HepG2 (cell line): ENCODE data around the gene DAB1. TPM values are rescaled to one million over a fixed set of nuclear protein-coding genes. Genes with fewer than 3 reads are reported as not detected.

Experiments used
- ATAC-seq: fragments of 200-7000 bp; cut with Tn5 transposase; 3 replicates; pipeline ENCODE4 v1.9.1; 2020; ENCODE audit warnings: mild to moderate bottlenecking, moderate library complexity
- BruUV-seq: library from RNA; stranded (reverse); fragments of 400-500 nt; replicated peaks from 2 replicates; lab custom pipeline; 2021; lab: Mats Ljungman, UMichigan
- CTCF ChIA-PET: fragments of 300-600 bp; formaldehyde crosslinking; extraction: SDS; loops from one replicate; lab custom pipeline; 2021; ENCODE audit warnings: low total read pairs, inconsistent platforms, low intra/inter-chr PET ratio; lab: Yijun Ruan, JAX
- POLR2A ChIA-PET: fragments of 350-600 bp; sonication (Branson Sonifier 250); formaldehyde crosslinking; loops from one replicate; lab custom pipeline; 2020; ENCODE audit warnings: antibody characterized with exemption, inconsistent platforms; lab: Yijun Ruan, JAX
- DNase-seq: peaks from one replicate; pipeline ENCODE4 v3.0.0-alpha.2; 2015; ENCODE audit warnings: low spot score
- FAIRE-seq: peaks from 3 replicates; lab custom pipeline; 2011; peaks lifted over from hg19 to GRCh38; lab: Jason Lieb, UNC
- H2AFZ ChIP-seq: one replicate; pipeline ENCODE4 v1.6.1; 2011; ENCODE audit warnings: low read length, inconsistent platforms
- H3K27ac ChIP-seq: fragments of 300-600 bp; 3 replicates; pipeline ENCODE4 v1.8.0; 2011; ENCODE audit warnings: mixed run types, mild to moderate bottlenecking, mixed read lengths, low read length, inconsistent platforms; ENCODE audit not compliant: insufficient read depth; ENCODE audit errors: extremely low read length
- H3K27me3 ChIP-seq, 2 experiments: fragments of 200-600 bp in 1 of 2; 2 replicates in 1 of 2; 3 replicates in 1 of 2; pipeline versions ENCODE4 v1.6.0 to v1.8.0; 2011; ENCODE audit warnings: low read length in 2 of 2, mild to moderate bottlenecking in 2 of 2, moderate library complexity in 2 of 2, inconsistent platforms in 1 of 2; ENCODE audit not compliant: insufficient read depth in 2 of 2, control insufficient read depth in 1 of 2
- H3K36me3 ChIP-seq, 2 experiments: fragments of 200-600 bp in 1 of 2; replicated peaks in 1 of 2; 2 replicates in 1 of 2; 3 replicates in 1 of 2; pipeline versions ENCODE4 v1.5.1 to v1.8.0; 2011; ENCODE audit warnings: low read length in 2 of 2, inconsistent platforms in 1 of 2; ENCODE audit not compliant: insufficient read depth in 2 of 2, control insufficient read depth in 1 of 2
- H3K4me1 ChIP-seq: 2 replicates; pipeline ENCODE4 v1.5.1; 2012; ENCODE audit warnings: low read length, inconsistent platforms; ENCODE audit not compliant: insufficient read depth
- H3K4me2 ChIP-seq: 2 replicates; pipeline ENCODE4 v1.6.0; 2011; ENCODE audit warnings: low read depth, low read length, inconsistent platforms
- H3K4me3 ChIP-seq, 3 experiments: fragments of 200-600 bp in 1 of 3; sonication (generic), shearing (Covaris generic) in 1 of 3; replicated peaks in 1 of 3; 2 replicates each; pipeline ENCODE4 v1.5.1; 2011 to 2016; ENCODE audit warnings: low read length in 3 of 3, inconsistent platforms in 2 of 3, low read depth in 2 of 3, mild to moderate bottlenecking in 2 of 3, control low read depth in 1 of 3, mixed read lengths in 1 of 3; ENCODE audit not compliant: insufficient read depth in 1 of 3
- H3K79me2 ChIP-seq: one replicate; pipeline ENCODE4 v1.6.1; 2011; ENCODE audit warnings: low read length, inconsistent platforms; ENCODE audit not compliant: insufficient read depth
- H3K9ac ChIP-seq: 2 replicates; pipeline ENCODE4 v1.6.0; 2011; ENCODE audit warnings: mild to moderate bottlenecking, low read depth, low read length, inconsistent platforms; ENCODE audit not compliant: insufficient read depth
- H3K9me3 ChIP-seq: 2 replicates; pipeline ENCODE4 v1.5.1; 2012; ENCODE audit warnings: mild to moderate bottlenecking, low read length
- H4K20me1 ChIP-seq: 2 replicates; pipeline ENCODE4 v1.6.0; 2011; ENCODE audit warnings: inconsistent platforms, mild to moderate bottlenecking, low read length, moderate library complexity; ENCODE audit not compliant: insufficient read depth
- MXI1 ChIP-seq: IDR thresholded peaks from 3 replicates; pipeline ENCODE4 v1.6.1; 2012; ENCODE audit warnings: low read depth, low read length, inconsistent platforms, borderline replicate concordance
- PPARG ChIP-seq: conservative IDR thresholded peaks from 2 replicates; pipeline ENCODE4 v1.6.1; 2016; ENCODE audit warnings: missing biosample characterization, missing genetic modification reagents
- WGBS: methylation state at CpG from one replicate; pipeline ENCODE4 v1.1.6; 2017; ENCODE audit warnings: low lambda C conversion rate; 5-methylcytosine and 5-hydroxymethylcytosine counted together
- in situ Hi-C: cut with HindIII; loops from 2 replicates; pipeline ENCODE4 v1.10.0; 2017; ENCODE audit warnings: low pct_unique_long_range_greater_than_20kb; ENCODE audit not compliant: extremely low pct_ligation_motif_present
- intact Hi-C: fragments of 100-400 bp; cut with micrococcal nuclease; formaldehyde crosslinking; loops from one replicate; pipeline ENCODE4 v1.10.0; 2022; ENCODE audit not compliant: unreplicated experiment
- polyA plus RNA-seq, 8 experiments: library from polyadenylated mRNA; depleted of rRNA in 3 of 8; stranded (reverse) in 7 of 8; unstranded in 1 of 8; fragments of >200 nt; fragmentation: Illumina TruSeq in 4 of 8; extraction: Trizol in 4 of 8; gene quantifications; 2 replicates each; pipeline versions ENCODE4 v1.2.1 to v1.2.3, GENCODE V29; 2011 to 2016; ENCODE audit warnings: low read depth in 4 of 8, missing spikeins in 1 of 8, mixed read lengths in 1 of 8; ENCODE audit not compliant: insufficient read depth in 1 of 8
- total RNA-seq, 5 experiments: library from RNA; depleted of rRNA; stranded (reverse); fragments of >200 nt; fragmentation: Illumina TruSeq; extraction: Trizol; gene quantifications; 2 replicates each; pipeline ENCODE4 v1.2.3, GENCODE V29; 2016; ENCODE audit warnings: low read depth in 1 of 5
- TF ChIP-seq, protein P1 (sequence below): sonication (generic); formaldehyde crosslinking; IDR thresholded peaks from 2 replicates; pipeline ENCODE4 v1.5.0; 2020; ENCODE audit warnings: missing genetic modification reagents, mild to moderate bottlenecking, borderline replicate concordance
- TF ChIP-seq, protein P2 (sequence below): sonication (generic); formaldehyde crosslinking; IDR thresholded peaks from 2 replicates; pipeline ENCODE4 v1.5.0; 2020; ENCODE audit warnings: missing genetic modification reagents
- TF ChIP-seq, protein P3 (sequence below): sonication (generic); formaldehyde crosslinking; conservative IDR thresholded peaks from 2 replicates; pipeline ENCODE4 v1.4.0; 2020; ENCODE audit warnings: missing genetic modification reagents
- TF ChIP-seq, protein P4 (sequence below): sonication (generic); formaldehyde crosslinking; IDR thresholded peaks from one replicate; pipeline ENCODE4 v1.5.1; 2020; ENCODE audit warnings: mild to moderate bottlenecking, missing genetic modification reagents; ENCODE audit errors: not compliant biosample characterization

Gene DAB1
- total and polyA plus RNA-seq, 2 of the 13 experiments (the other 11 are each of a cell fraction or from before 2014, with no cell fraction given), result 0.04 to 0.13 TPM

DNA sequence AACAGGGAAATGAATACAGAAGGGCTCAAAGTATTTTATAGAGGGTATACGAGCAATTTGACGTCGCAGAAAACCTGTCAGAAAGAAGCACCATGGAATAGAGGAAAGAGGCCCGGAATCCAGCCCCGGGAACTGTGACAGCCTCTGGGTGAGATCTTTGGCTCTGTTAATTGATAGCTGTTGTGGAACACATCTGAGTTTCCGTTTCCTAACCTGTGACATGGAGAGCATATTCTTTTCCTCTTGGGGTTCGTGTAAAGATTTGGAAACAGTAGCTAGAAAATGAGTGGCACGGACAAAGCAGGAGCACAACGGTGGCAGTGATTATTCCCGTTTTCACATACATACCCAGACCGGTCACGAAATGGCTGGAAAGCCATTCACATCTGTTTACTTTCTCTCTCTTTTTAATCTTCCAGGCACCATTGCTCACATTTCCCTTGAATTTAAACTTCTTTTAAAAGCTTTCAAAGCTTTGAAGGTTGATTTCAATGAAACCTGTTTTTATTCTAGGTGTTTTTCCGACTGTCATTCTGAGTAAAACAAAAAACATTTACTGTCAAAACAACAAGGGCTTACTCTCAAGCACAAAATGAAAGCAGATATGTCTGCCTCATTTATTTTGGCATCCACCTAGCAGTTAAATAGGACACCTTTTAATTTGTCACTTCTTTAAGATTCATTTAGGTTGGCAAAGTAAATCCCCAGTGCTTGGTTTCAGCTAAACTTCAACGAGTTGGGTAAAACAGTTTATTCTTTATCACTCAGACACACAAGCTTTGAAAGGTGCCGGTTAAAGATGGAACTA lies 431.3 kb downstream of the DAB1 start:
- CTCF ChIA-PET, result no interaction called here
- intact Hi-C loops, result no loop called here
- no peak overlapping the region for H3K4me2 ChIP-seq
- TF ChIP-seq, protein P1, sequence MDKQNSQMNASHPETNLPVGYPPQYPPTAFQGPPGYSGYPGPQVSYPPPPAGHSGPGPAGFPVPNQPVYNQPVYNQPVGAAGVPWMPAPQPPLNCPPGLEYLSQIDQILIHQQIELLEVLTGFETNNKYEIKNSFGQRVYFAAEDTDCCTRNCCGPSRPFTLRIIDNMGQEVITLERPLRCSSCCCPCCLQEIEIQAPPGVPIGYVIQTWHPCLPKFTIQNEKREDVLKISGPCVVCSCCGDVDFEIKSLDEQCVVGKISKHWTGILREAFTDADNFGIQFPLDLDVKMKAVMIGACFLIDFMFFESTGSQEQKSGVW, result no peak
- TF ChIP-seq MXI1 (no peak), PPARG (no peak)
- TF ChIP-seq, protein P2, sequence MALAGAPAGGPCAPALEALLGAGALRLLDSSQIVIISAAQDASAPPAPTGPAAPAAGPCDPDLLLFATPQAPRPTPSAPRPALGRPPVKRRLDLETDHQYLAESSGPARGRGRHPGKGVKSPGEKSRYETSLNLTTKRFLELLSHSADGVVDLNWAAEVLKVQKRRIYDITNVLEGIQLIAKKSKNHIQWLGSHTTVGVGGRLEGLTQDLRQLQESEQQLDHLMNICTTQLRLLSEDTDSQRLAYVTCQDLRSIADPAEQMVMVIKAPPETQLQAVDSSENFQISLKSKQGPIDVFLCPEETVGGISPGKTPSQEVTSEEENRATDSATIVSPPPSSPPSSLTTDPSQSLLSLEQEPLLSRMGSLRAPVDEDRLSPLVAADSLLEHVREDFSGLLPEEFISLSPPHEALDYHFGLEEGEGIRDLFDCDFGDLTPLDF, result no peak
- TF ChIP-seq, protein P3, sequence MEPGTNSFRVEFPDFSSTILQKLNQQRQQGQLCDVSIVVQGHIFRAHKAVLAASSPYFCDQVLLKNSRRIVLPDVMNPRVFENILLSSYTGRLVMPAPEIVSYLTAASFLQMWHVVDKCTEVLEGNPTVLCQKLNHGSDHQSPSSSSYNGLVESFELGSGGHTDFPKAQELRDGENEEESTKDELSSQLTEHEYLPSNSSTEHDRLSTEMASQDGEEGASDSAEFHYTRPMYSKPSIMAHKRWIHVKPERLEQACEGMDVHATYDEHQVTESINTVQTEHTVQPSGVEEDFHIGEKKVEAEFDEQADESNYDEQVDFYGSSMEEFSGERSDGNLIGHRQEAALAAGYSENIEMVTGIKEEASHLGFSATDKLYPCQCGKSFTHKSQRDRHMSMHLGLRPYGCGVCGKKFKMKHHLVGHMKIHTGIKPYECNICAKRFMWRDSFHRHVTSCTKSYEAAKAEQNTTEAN (CRISPR knock-in tag), result no peak
- TF ChIP-seq, protein P4, sequence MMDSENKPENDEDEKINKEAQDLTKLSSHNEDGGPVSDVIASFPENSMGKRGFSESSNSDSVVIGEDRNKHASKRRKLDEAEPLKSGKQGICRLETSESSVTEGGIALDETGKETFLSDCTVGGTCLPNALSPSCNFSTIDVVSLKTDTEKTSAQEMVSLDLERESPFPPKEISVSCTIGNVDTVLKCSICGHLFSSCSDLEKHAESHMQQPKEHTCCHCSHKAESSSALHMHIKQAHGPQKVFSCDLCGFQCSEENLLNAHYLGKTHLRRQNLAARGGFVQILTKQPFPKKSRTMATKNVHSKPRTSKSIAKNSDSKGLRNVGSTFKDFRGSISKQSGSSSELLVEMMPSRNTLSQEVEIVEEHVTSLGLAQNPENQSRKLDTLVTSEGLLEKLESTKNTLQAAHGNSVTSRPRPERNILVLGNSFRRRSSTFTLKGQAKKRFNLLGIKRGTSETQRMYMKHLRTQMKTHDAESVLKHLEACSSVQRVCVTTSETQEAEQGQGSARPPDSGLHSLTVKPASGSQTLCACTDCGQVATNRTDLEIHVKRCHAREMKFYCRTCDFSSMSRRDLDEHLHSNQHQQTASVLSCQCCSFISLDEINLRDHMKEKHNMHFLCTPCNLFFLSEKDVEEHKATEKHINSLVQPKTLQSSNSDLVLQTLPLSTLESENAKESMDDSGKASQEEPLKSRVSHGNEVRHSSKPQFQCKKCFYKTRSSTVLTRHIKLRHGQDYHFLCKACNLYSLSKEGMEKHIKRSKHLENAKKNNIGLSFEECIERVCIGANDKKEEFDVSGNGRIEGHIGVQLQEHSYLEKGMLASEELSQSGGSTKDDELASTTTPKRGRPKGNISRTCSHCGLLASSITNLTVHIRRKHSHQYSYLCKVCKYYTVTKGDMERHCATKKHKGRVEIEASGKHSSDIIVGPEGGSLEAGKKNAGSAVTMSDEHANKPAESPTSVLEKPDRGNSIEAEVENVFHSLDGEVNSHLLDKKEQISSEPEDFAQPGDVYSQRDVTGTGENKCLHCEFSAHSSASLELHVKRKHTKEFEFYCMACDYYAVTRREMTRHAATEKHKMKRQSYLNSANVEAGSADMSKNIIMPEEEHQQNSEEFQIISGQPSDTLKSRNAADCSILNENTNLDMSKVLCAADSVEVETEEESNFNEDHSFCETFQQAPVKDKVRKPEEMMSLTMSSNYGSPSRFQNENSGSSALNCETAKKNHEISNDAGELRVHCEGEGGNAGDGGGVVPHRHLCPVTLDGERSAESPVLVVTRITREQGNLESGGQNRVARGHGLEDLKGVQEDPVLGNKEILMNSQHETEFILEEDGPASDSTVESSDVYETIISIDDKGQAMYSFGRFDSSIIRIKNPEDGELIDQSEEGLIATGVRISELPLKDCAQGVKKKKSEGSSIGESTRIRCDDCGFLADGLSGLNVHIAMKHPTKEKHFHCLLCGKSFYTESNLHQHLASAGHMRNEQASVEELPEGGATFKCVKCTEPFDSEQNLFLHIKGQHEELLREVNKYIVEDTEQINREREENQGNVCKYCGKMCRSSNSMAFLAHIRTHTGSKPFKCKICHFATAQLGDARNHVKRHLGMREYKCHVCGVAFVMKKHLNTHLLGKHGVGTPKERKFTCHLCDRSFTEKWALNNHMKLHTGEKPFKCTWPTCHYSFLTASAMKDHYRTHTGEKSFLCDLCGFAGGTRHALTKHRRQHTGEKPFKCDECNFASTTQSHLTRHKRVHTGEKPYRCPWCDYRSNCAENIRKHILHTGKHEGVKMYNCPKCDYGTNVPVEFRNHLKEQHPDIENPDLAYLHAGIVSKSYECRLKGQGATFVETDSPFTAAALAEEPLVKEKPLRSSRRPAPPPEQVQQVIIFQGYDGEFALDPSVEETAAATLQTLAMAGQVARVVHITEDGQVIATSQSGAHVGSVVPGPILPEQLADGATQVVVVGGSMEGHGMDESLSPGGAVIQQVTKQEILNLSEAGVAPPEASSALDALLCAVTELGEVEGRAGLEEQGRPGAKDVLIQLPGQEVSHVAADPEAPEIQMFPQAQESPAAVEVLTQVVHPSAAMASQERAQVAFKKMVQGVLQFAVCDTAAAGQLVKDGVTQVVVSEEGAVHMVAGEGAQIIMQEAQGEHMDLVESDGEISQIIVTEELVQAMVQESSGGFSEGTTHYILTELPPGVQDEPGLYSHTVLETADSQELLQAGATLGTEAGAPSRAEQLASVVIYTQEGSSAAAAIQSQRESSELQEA (CRISPR knock-in tag), result no peak
- no peaks in the 10 kb centered on the region for H3K27me3 ChIP-seq
- BruUV-seq, result no TSS peak
- no peak for DNase-seq
- no peak overlapping the region for H3K27ac ChIP-seq
- no peak overlapping the region for H2AFZ ChIP-seq
- POLR2A ChIA-PET, result no interaction called here
- FAIRE-seq, result no peak
- H3K4me1 ChIP-seq, result peaks cover 22% of the 10 kb centered on the region
- no peaks in the 10 kb centered on the region for H3K9me3 ChIP-seq
- ATAC-seq, result no peak
- H3K4me3 ChIP-seq, result no peak overlapping the region
- no peak overlapping the region for H3K9ac ChIP-seq
- 93% methylated on average over 15 of the region's 15 CpGs for WGBS
- in situ Hi-C loops, result no loop called here
- H3K36me3 ChIP-seq, result no peaks in the 10 kb centered on the region
- no peaks in the 10 kb centered on the region for H4K20me1 ChIP-seq
- H3K79me2 ChIP-seq, result no peaks in the 10 kb centered on the region
